Peyer's patch (tissue), 4 donors: Measurements from ENCODE around the gene TOP3B.

ENCODE experiments used
- CTCF ChIP-seq, 6 experiments: fragments of 450-650 bp in 4 of 6; fragments of 200-600 bp in 2 of 6; sonication (generic) in 1 of 6; IDR thresholded peaks; one replicate each; pipeline ENCODE4 v1.5.1; 2017 to 2019; ENCODE audit warnings: antibody characterized with exemption in 6 of 6, mild to moderate bottlenecking in 3 of 6, moderate library complexity in 1 of 6
- POLR2A ChIP-seq, 2 donors: fragments of 450-650 bp; IDR thresholded peaks; one replicate each; pipeline ENCODE4 v1.5.1; 2017; ENCODE audit warnings: antibody characterized with exemption in 2 of 2, mild to moderate bottlenecking in 2 of 2, moderate library complexity in 2 of 2

- TF ChIP-seq CTCF (IDR thresholded peaks at IDR 0.05) = no peak
- TF ChIP-seq POLR2A (IDR thresholded peaks at IDR 0.05) = no peak
Observed at GRCh38 chr22:22005945-22006595, 23.5 kb upstream of the TOP3B start.
